ENCODE measurements around the gene CDC42EP2.

DNA sequence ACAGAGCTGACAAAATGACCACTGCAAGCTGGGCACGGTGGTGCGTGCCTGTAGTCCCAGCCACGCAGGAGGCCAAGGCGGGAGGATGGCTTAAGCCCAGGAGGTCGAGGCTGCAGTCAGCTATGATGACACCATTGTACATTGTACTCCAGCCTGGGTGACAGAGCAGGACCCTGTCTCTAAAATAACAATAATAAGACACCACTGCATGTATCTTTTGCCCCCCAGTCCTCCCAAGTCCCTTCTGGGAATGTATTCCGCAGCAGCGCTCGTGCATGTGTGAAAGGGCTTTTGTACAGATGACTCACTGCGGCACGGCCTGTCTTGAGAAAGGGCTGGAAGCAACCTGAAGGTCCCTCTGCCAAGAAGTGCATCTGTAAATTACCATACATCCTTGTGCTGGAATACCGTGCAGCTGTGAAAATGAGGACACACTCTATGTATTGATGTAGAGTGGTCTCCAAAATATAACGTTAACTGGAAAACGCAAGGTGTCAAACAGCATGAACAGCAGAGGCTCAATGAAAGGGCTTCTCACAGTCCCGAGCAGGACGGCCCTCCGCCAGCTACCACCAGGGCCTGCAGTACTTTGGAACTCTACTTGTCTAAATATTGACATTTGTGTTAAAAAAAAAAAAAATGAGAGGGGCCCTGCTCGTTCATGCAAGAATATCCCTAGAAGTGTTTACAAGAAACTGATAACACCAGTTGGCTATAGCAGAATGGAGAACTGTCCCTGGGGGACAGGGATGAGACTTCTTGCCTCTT is 9.0 kb upstream of the CDC42EP2 start:
- TF ChIP-seq CTCF (IDR thresholded peaks at IDR 0.05; ENCODE audit: insufficient read depth, low read depth, low read length) (no peak), EZH2 (IDR thresholded peaks at IDR 0.05; ENCODE audit: insufficient read depth, low read length) (no peak)

All from astrocyte (in vitro differentiated cells and primary cell).